ENCODE measurements around the gene TOM1. TPM values are rescaled to one million over a fixed set of nuclear protein-coding genes. Genes with fewer than 3 reads are reported as not detected.

TOM1 gene
- total and polyA plus RNA-seq, 2 of the 13 experiments (the other 11 are each of a cell fraction or from before 2014, with no cell fraction given): 30.8 to 87.3 TPM

- no peak; the same call in 1 of the 2 replicates for TF ChIP-seq TIGD3 (CRISPR knock-in tag; IDR thresholded peaks at IDR 0.05; ENCODE audit: borderline replicate concordance)
- TF ChIP-seq HBP1 (CRISPR knock-in tag; IDR thresholded peaks at IDR 0.05; ENCODE audit: low read depth): no peak
- TF ChIP-seq UBTF (CRISPR knock-in tag; IDR thresholded peaks at IDR 0.05): peak; percentile 76; the same call in 1 of the 2 replicates
- no peak for TF ChIP-seq RBM39 (IDR thresholded peaks at IDR 0.05; ENCODE audit: low read depth, low read length, poor library complexity, severe bottlenecking)
- TF ChIP-seq KAT7 (CRISPR knock-in tag; IDR thresholded peaks at IDR 0.05; ENCODE audit: borderline replicate concordance): peak; percentile 72; the same call in 1 of the 2 replicates
- no peak for TF ChIP-seq ZNF20 (CRISPR knock-in tag; IDR thresholded peaks at IDR 0.05)
- peak; percentile 85 for TF ChIP-seq POGZ (CRISPR knock-in tag; IDR thresholded peaks at IDR 0.05)
- TF ChIP-seq GABPA (IDR thresholded peaks at IDR 0.05; ENCODE audit: low read depth, low read length): peak; percentile 50
- TF ChIP-seq GABPA (CRISPR knock-in tag; IDR thresholded peaks at IDR 0.05; ENCODE audit: low read depth): peak; percentile 85
- TF ChIP-seq NR2F6 (IDR thresholded peaks at IDR 0.05): no peak
- TF ChIP-seq NR2F6 (CRISPR knock-in tag; IDR thresholded peaks at IDR 0.05): no peak; the same call in 1 of the 2 replicates
- 0 out of 2 replicates have a peak, but pooled peaks have one; percentile 66 for TF ChIP-seq ZBTB3 (CRISPR knock-in tag; IDR thresholded peaks at IDR 0.05; ENCODE audit: borderline replicate concordance, low read depth)
- TF ChIP-seq PPARG (CRISPR knock-in tag; conservative IDR thresholded peaks at IDR 0.05): no peak
- peak; percentile 63; the same call in 1 of the 2 replicates for TF ChIP-seq ZXDC (CRISPR knock-in tag; IDR thresholded peaks at IDR 0.05)
- peak in 1 of 2 experiments; percentile 37; a peak in 1 of 4 replicates for TF ChIP-seq HMGXB4 (CRISPR knock-in tag; IDR thresholded peaks at IDR 0.05; ENCODE audit: borderline replicate concordance in 1 of 2, low read depth in 1 of 2)
- TF ChIP-seq KDM2A (CRISPR knock-in tag; IDR thresholded peaks at IDR 0.05; ENCODE audit: borderline replicate concordance, low read depth): peak; percentile 98
- TF ChIP-seq PHF20 (CRISPR knock-in tag; IDR thresholded peaks at IDR 0.05): peak; percentile 78; the same call in 1 of the 2 replicates
These were observed at the start of gene TOM1 (continued) for GRCh38 chr22:35299673-35300499.
